ENCODE results near the gene PDLIM1.

DNA sequence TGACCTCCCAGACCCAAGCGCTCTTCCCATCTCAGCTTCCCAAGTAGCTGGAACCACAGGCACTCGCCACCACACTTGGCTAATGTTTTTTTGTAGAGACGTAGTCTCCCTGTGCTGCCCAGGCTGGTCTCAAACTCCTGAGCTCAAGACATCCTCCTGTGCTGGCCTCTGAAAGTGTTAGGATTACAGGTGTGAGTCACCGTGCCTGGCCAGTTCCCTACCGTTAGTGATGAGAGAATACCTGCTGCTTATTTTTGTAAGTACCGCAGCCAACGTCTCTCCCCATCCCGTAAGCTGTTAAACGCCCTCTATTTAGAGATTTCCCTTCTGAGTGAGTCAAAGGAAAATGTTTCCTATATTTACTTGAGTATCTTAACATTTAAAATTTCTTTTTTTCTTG, 38.5 kb upstream of the PDLIM1 start:
- TF ChIP-seq, protein P1, sequence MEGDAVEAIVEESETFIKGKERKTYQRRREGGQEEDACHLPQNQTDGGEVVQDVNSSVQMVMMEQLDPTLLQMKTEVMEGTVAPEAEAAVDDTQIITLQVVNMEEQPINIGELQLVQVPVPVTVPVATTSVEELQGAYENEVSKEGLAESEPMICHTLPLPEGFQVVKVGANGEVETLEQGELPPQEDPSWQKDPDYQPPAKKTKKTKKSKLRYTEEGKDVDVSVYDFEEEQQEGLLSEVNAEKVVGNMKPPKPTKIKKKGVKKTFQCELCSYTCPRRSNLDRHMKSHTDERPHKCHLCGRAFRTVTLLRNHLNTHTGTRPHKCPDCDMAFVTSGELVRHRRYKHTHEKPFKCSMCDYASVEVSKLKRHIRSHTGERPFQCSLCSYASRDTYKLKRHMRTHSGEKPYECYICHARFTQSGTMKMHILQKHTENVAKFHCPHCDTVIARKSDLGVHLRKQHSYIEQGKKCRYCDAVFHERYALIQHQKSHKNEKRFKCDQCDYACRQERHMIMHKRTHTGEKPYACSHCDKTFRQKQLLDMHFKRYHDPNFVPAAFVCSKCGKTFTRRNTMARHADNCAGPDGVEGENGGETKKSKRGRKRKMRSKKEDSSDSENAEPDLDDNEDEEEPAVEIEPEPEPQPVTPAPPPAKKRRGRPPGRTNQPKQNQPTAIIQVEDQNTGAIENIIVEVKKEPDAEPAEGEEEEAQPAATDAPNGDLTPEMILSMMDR (IDR thresholded peaks at IDR 0.05 in 2 of 3, conservative IDR thresholded peaks at IDR 0.05 in 1 of 3; ENCODE audit: insufficient read depth in 2 of 3, low read depth in 1 of 3, low read length in 3 of 3), result no peak
- no peak for TF ChIP-seq SIN3A (IDR thresholded peaks at IDR 0.05; ENCODE audit: borderline replicate concordance in 2 of 2, control insufficient read depth in 1 of 2, low read depth in 2 of 2, low read length in 2 of 2)
- no peak for TF ChIP-seq RCOR1 (IDR thresholded peaks at IDR 0.05; ENCODE audit: borderline replicate concordance in 1 of 2, low read depth in 2 of 2, low read length in 2 of 2)
- no peak for TF ChIP-seq DDX20 (tag; IDR thresholded peaks at IDR 0.05; ENCODE audit: low read depth)
- no peak for TF ChIP-seq ZNF274 (IDR thresholded peaks at IDR 0.05; ENCODE audit: borderline replicate concordance, low read depth, low read length)
- TF ChIP-seq CHD2 (IDR thresholded peaks at IDR 0.05; ENCODE audit: low read depth, low read length), result no peak
- TF ChIP-seq ZEB2 (IDR thresholded peaks at IDR 0.05), result no peak
- no peak for TF ChIP-seq MXI1 (IDR thresholded peaks at IDR 0.05; ENCODE audit: low read depth, low read length)
- TF ChIP-seq SETDB1 (IDR thresholded peaks at IDR 0.05; ENCODE audit: low read length), result no peak
- TF ChIP-seq EZH2 (IDR thresholded peaks at IDR 0.05; ENCODE audit: borderline replicate concordance, low read depth, low read length), result no peak

Measured in K562 (cell line).